CD4-positive, alpha-beta T cell treated with Interleukin-4 for 1 hour (primary cell): ENCODE results near the gene TIMP2.

ENCODE experiments used
- DNase-seq, 2 donors: peaks; one replicate each; pipeline ENCODE4 v3.0.0-alpha.2; 2020 to 2022

Gene TIMP2

GRCh38 chr17:78831688-78832540 is 93.3 kb downstream of the TIMP2 start:
- no peak for DNase-seq

- no peak for DNase-seq
Measured at GRCh38 chr17:78829477-78829876, 95.7 kb downstream of the TIMP2 start.

- no peak for DNase-seq
Measured at GRCh38 chr17:78828470-78829185, 96.6 kb downstream of the TIMP2 start.

GRCh38 chr17:78826836-78827509 is 98.2 kb downstream of the TIMP2 start:
- peak in 1 of 2 donors; percentile 42 for DNase-seq

- no peak for DNase-seq
Measured at GRCh38 chr17:78826421-78826820, 98.8 kb downstream of the TIMP2 start.

GRCh38 chr17:78825696-78826095 is 99.5 kb downstream of the TIMP2 start:
- DNase-seq = no peak

- DNase-seq = no peak
Measured at GRCh38 chr17:78824240-78824639, 100.9 kb downstream of the TIMP2 start.

GRCh38 chr17:78823282-78824046 is 101.7 kb downstream of the TIMP2 start:
- DNase-seq = no peak

- no peak for DNase-seq
Measured at GRCh38 chr17:78822552-78822951, 102.6 kb downstream of the TIMP2 start.

- DNase-seq = no peak
Measured at GRCh38 chr17:78821961-78822360, 103.2 kb downstream of the TIMP2 start.

- no peak for DNase-seq
Measured at GRCh38 chr17:78820841-78821240, 104.3 kb downstream of the TIMP2 start.

GRCh38 chr17:78819806-78820792 is 105.1 kb downstream of the TIMP2 start:
- DNase-seq = no peak

GRCh38 chr17:78819402-78819801 is 105.8 kb downstream of the TIMP2 start:
- DNase-seq = no peak

- peak; percentile 68 to 73 for DNase-seq
Measured at GRCh38 chr17:78818932-78819331, 106.3 kb downstream of the TIMP2 start.

GRCh38 chr17:78818152-78818846 is 106.9 kb downstream of the TIMP2 start:
- no peak for DNase-seq

- peak; percentile 79 to 87 for DNase-seq
Measured at GRCh38 chr17:78817123-78817522, 108.1 kb downstream of the TIMP2 start.

- DNase-seq = no peak
Measured at GRCh38 chr17:78815696-78816095, 109.5 kb downstream of the TIMP2 start.

GRCh38 chr17:78812855-78813254 is 112.3 kb downstream of the TIMP2 start:
- peak in 1 of 2 donors; percentile 27 for DNase-seq

GRCh38 chr17:78808163-78808562 is 117.0 kb downstream of the TIMP2 start:
- DNase-seq = no peak

- peak; percentile 71 to 75 for DNase-seq
Measured at GRCh38 chr17:78806451-78806850, 118.7 kb downstream of the TIMP2 start.

- peak; percentile 53 to 70 for DNase-seq
Measured at GRCh38 chr17:78805301-78805700, 119.9 kb downstream of the TIMP2 start.
